ENCODE data around the gene DTWD1.
A peak's percentile ranks its signal among the peaks of the same experiment; 100 is the strongest.

The DTWD1 gene

DNA sequence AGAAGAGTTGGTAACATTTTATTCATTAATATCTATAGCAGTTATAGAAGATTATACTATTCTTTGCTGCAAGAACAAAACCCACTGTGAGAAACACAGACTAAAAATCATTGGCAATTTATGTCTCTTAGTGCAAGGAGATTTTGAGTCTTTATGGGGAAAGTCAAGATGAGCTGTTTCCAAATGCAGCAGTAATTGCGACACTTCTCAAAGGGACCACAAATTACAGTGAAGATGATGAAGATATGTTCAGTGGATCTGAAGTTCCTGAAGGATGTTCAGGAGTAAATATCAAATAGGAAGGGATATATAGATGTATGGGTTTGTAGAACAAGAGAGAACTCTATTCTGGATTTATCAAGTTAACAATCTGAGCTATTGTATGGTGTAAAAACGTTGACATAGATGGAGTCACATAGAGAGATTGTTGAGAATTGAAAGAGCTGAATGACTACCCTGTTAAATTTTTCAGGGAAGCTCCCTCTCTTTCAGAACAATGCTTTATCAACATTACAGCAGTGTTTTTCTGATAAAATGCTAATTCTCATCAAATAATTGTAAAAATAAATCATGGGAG is 71.8 kb downstream of the DTWD1 start:
- Histone ChIP-seq H3K9ac (ENCODE audit: low read length) (peak overlapping the region; percentile 21), H2AFZ (ENCODE audit: low read depth, low read length) (no peak overlapping the region), H3K27me3 (ENCODE audit: control insufficient read depth in 1 of 2, insufficient read depth in 1 of 2, low read length in 2 of 2) (no peaks in the 10 kb centered on the region), H3K14ac (ENCODE audit: low read length in 2 of 2) (no peak overlapping the region), H2BK120ac (ENCODE audit: low read depth, low read length) (no peak overlapping the region), H3K4ac (ENCODE audit: low read depth in 1 of 2, low read length in 2 of 2) (no peak overlapping the region), H4K8ac (ENCODE audit: low read length) (no peak overlapping the region), H2BK12ac (ENCODE audit: low read length in 2 of 2) (no peak overlapping the region), H4K91ac (ENCODE audit: low read length) (no peak overlapping the region), H3K9me3 (ENCODE audit: control insufficient read depth, low read length) (no peaks in the 10 kb centered on the region), H3K4me3 (ENCODE audit: insufficient read depth in 1 of 2, low read depth in 1 of 2, low read length in 2 of 2) (no peak overlapping the region), H3K36me3 (ENCODE audit: control insufficient read depth in 1 of 2, insufficient read depth in 2 of 2, low read depth in 1 of 2, low read length in 2 of 2) (no peaks in the 10 kb centered on the region), H3K4me2 (ENCODE audit: low read length, poor library complexity, severe bottlenecking) (no peak overlapping the region), H3K79me1 (replicated peaks; ENCODE audit: low read length, poor library complexity, severe bottlenecking) (no peaks in the 10 kb centered on the region), H3K27ac (ENCODE audit: low read length, poor library complexity, severe bottlenecking) (no peak overlapping the region), H2AK5ac (ENCODE audit: low read length, severe bottlenecking) (no peak overlapping the region), H3K18ac (ENCODE audit: low read depth in 1 of 2, low read length in 2 of 2) (no peak overlapping the region), H2BK15ac (ENCODE audit: low read depth, poor library complexity, severe bottlenecking) (no peak overlapping the region), H3K23ac (ENCODE audit: low read length in 2 of 2) (no peak overlapping the region), H2BK5ac (ENCODE audit: low read depth, low read length, poor library complexity, severe bottlenecking) (no peak overlapping the region), H3K4me1 (ENCODE audit: control insufficient read depth, insufficient read depth, low read depth, low read length) (no peaks in the 10 kb centered on the region)
- WGBS: 72% methylated on average over 2 of the region's 2 CpGs
- no peak for DNase-seq

DNA sequence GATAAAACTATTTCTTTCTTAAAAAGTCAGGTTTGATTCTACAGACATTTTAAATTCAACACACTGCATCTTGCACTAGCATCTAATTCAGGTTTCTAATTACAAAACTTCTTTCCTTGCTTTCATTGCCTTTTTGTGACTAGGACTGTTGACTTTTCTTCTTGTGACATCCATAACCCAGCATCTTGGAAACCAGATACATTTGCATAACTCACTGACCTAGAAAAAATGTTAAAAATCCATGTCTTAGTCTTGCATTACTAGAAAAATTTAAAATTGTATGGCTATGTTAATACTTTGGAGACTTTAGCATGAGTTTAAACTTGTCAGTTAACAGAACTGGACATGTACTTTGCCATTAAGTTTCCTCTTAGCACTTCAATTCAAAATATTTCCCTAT is 72.7 kb downstream of the DTWD1 start:
- no peak overlapping the region for H3K14ac ChIP-seq (ENCODE audit: low read length in 2 of 2)
- H3K9ac ChIP-seq (ENCODE audit: low read length): peak overlapping the region; percentile 21
- H3K27ac ChIP-seq (ENCODE audit: low read length, poor library complexity, severe bottlenecking): no peak overlapping the region
- no peak overlapping the region for H4K91ac ChIP-seq (ENCODE audit: low read length)
- H2AK5ac ChIP-seq (ENCODE audit: low read length, severe bottlenecking): no peak overlapping the region
- H3K27me3 ChIP-seq (ENCODE audit: control insufficient read depth in 1 of 2, insufficient read depth in 1 of 2, low read length in 2 of 2): no peaks in the 10 kb centered on the region
- H3K9me3 ChIP-seq (ENCODE audit: control insufficient read depth, low read length): no peaks in the 10 kb centered on the region
- H2BK15ac ChIP-seq (ENCODE audit: low read depth, poor library complexity, severe bottlenecking): no peak overlapping the region
- no peak overlapping the region for H3K4me2 ChIP-seq (ENCODE audit: low read length, poor library complexity, severe bottlenecking)
- H3K36me3 ChIP-seq (ENCODE audit: control insufficient read depth in 1 of 2, insufficient read depth in 2 of 2, low read depth in 1 of 2, low read length in 2 of 2): no peaks in the 10 kb centered on the region
- H2AFZ ChIP-seq (ENCODE audit: low read depth, low read length): no peak overlapping the region
- H4K8ac ChIP-seq (ENCODE audit: low read length): no peak overlapping the region
- H3K23ac ChIP-seq (ENCODE audit: low read length in 2 of 2): no peak overlapping the region
- no peak overlapping the region for H3K4ac ChIP-seq (ENCODE audit: low read depth in 1 of 2, low read length in 2 of 2)
- no peak overlapping the region for H2BK12ac ChIP-seq (ENCODE audit: low read length in 2 of 2)
- no peak overlapping the region for H3K4me3 ChIP-seq (ENCODE audit: insufficient read depth in 1 of 2, low read depth in 1 of 2, low read length in 2 of 2)
- no peak overlapping the region for H2BK5ac ChIP-seq (ENCODE audit: low read depth, low read length, poor library complexity, severe bottlenecking)
- H3K79me1 ChIP-seq (replicated peaks; ENCODE audit: low read length, poor library complexity, severe bottlenecking): no peaks in the 10 kb centered on the region
- no peak overlapping the region for H3K18ac ChIP-seq (ENCODE audit: low read depth in 1 of 2, low read length in 2 of 2)
- H3K4me1 ChIP-seq (ENCODE audit: control insufficient read depth, insufficient read depth, low read depth, low read length): no peaks in the 10 kb centered on the region
- no peak for DNase-seq
- no peak overlapping the region for H2BK120ac ChIP-seq (ENCODE audit: low read depth, low read length)

DNA sequence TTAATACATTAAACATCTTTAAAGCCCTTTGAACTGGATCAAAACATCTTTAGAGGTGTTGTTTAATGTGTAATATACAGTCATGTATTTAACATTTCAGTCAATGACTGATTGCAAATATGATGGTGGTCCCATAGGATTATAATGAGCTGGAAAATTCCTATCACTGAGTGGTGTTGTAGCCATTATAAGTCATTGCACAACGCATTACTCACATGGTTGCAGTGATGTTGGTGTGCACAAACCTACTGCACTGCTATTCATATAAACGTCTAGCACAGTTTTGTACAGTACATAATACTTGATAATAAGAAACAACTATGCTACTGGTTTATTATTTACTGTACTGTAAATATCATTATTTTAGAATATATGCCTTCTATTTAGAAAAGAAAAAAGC is 75.6 kb downstream of the DTWD1 start:
- no peaks in the 10 kb centered on the region for H3K79me1 ChIP-seq (replicated peaks; ENCODE audit: low read length, poor library complexity, severe bottlenecking)
- H3K36me3 ChIP-seq (ENCODE audit: control insufficient read depth in 1 of 2, insufficient read depth in 2 of 2, low read depth in 1 of 2, low read length in 2 of 2): no peaks in the 10 kb centered on the region
- no peak overlapping the region for H3K4me3 ChIP-seq (ENCODE audit: insufficient read depth in 1 of 2, low read depth in 1 of 2, low read length in 2 of 2)
- no peaks in the 10 kb centered on the region for H3K27me3 ChIP-seq (ENCODE audit: control insufficient read depth in 1 of 2, insufficient read depth in 1 of 2, low read length in 2 of 2)
- H4K8ac ChIP-seq (ENCODE audit: low read length): no peak overlapping the region
- no peak overlapping the region for H2BK15ac ChIP-seq (ENCODE audit: low read depth, poor library complexity, severe bottlenecking)
- H3K4ac ChIP-seq (ENCODE audit: low read depth in 1 of 2, low read length in 2 of 2): no peak overlapping the region
- H3K4me2 ChIP-seq (ENCODE audit: low read length, poor library complexity, severe bottlenecking): no peak overlapping the region
- peak overlapping the region; percentile 71 for H3K9ac ChIP-seq (ENCODE audit: low read length)
- WGBS: no CpG with 5 or more reads among the region's 2 CpGs
- H3K18ac ChIP-seq (ENCODE audit: low read depth in 1 of 2, low read length in 2 of 2): no peak overlapping the region
- no peaks in the 10 kb centered on the region for H3K9me3 ChIP-seq (ENCODE audit: control insufficient read depth, low read length)
- H2BK5ac ChIP-seq (ENCODE audit: low read depth, low read length, poor library complexity, severe bottlenecking): no peak overlapping the region
- no peak overlapping the region for H2AFZ ChIP-seq (ENCODE audit: low read depth, low read length)
- no peak overlapping the region for H2BK12ac ChIP-seq (ENCODE audit: low read length in 2 of 2)
- H2AK5ac ChIP-seq (ENCODE audit: low read length, severe bottlenecking): no peak overlapping the region
- peak; percentile 54 for DNase-seq
- H3K27ac ChIP-seq (ENCODE audit: low read length, poor library complexity, severe bottlenecking): no peak overlapping the region
- no peak overlapping the region for H3K14ac ChIP-seq (ENCODE audit: low read length in 2 of 2)
- H4K91ac ChIP-seq (ENCODE audit: low read length): no peak overlapping the region
- H3K4me1 ChIP-seq (ENCODE audit: control insufficient read depth, insufficient read depth, low read depth, low read length): no peaks in the 10 kb centered on the region
- no peak overlapping the region for H2BK120ac ChIP-seq (ENCODE audit: low read depth, low read length)
- H3K23ac ChIP-seq (ENCODE audit: low read length in 2 of 2): no peak overlapping the region

DNA sequence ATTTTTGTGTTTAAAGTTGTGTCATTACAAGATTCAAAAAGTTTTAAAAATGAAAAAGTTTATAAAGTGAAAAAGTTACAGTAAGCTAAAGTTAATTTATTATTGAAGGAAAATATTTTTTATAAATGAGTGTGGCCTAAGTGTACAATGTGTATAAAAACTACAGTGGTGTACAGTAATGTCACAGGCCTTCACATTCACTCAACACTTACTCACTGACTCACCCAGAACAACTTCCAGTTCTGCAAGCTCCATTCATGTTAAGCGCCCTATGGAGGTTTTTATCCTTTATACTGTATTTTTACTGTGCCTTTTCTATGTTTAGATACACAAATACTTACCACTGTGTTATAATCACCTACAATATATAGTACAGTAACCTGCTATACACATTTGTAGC is 76.3 kb downstream of the DTWD1 start:
- H3K14ac ChIP-seq (ENCODE audit: low read length in 2 of 2): no peak overlapping the region
- no peak overlapping the region for H2BK120ac ChIP-seq (ENCODE audit: low read depth, low read length)
- no peak overlapping the region for H3K27ac ChIP-seq (ENCODE audit: low read length, poor library complexity, severe bottlenecking)
- H2BK15ac ChIP-seq (ENCODE audit: low read depth, poor library complexity, severe bottlenecking): no peak overlapping the region
- H3K4me3 ChIP-seq (ENCODE audit: insufficient read depth in 1 of 2, low read depth in 1 of 2, low read length in 2 of 2): no peak overlapping the region
- no peaks in the 10 kb centered on the region for H3K9me3 ChIP-seq (ENCODE audit: control insufficient read depth, low read length)
- H2BK5ac ChIP-seq (ENCODE audit: low read depth, low read length, poor library complexity, severe bottlenecking): no peak overlapping the region
- no peak overlapping the region for H3K23ac ChIP-seq (ENCODE audit: low read length in 2 of 2)
- no peak overlapping the region for H4K91ac ChIP-seq (ENCODE audit: low read length)
- no CpG with 5 or more reads among the region's 1 CpG for WGBS
- no peak overlapping the region for H2BK12ac ChIP-seq (ENCODE audit: low read length in 2 of 2)
- no peaks in the 10 kb centered on the region for H3K79me1 ChIP-seq (replicated peaks; ENCODE audit: low read length, poor library complexity, severe bottlenecking)
- H3K27me3 ChIP-seq (ENCODE audit: control insufficient read depth in 1 of 2, insufficient read depth in 1 of 2, low read length in 2 of 2): no peaks in the 10 kb centered on the region
- peak overlapping the region; percentile 71 for H3K9ac ChIP-seq (ENCODE audit: low read length)
- no peak overlapping the region for H4K8ac ChIP-seq (ENCODE audit: low read length)
- H3K4ac ChIP-seq (ENCODE audit: low read depth in 1 of 2, low read length in 2 of 2): no peak overlapping the region
- no peaks in the 10 kb centered on the region for H3K4me1 ChIP-seq (ENCODE audit: control insufficient read depth, insufficient read depth, low read depth, low read length)
- DNase-seq: peak; percentile 29
- no peak overlapping the region for H3K18ac ChIP-seq (ENCODE audit: low read depth in 1 of 2, low read length in 2 of 2)
- H2AK5ac ChIP-seq (ENCODE audit: low read length, severe bottlenecking): no peak overlapping the region
- H3K36me3 ChIP-seq (ENCODE audit: control insufficient read depth in 1 of 2, insufficient read depth in 2 of 2, low read depth in 1 of 2, low read length in 2 of 2): no peaks in the 10 kb centered on the region
- H2AFZ ChIP-seq (ENCODE audit: low read depth, low read length): no peak overlapping the region
- no peak overlapping the region for H3K4me2 ChIP-seq (ENCODE audit: low read length, poor library complexity, severe bottlenecking)
